Caco-2 (cell line): ENCODE data around the gene SETD5. TPM values are rescaled to one million over a fixed set of nuclear protein-coding genes. Genes with fewer than 3 reads are reported as not detected.

Experiments used
- BruUV-seq: library from RNA; stranded (reverse); fragments of 400-500 nt; replicated peaks from 2 replicates; lab custom pipeline; 2021; lab: Mats Ljungman, UMichigan
- CTCF ChIA-PET: fragments of 300-600 bp; sonication (Branson Sonifier 250); formaldehyde crosslinking; loops from one replicate; lab custom pipeline; 2022; ENCODE audit warnings: antibody characterized with exemption; lab: Charles Lee
- POLR2A ChIA-PET: fragments of 300-600 bp; sonication (Branson Sonifier 250); formaldehyde crosslinking; loops from one replicate; lab custom pipeline; 2022; ENCODE audit warnings: antibody characterized with exemption; lab: Charles Lee
- DNase-seq, 2 experiments: peaks; one replicate each; pipeline versions ENCODE4 v3.0.0 to v3.0.0-alpha.2; 2020 to 2022
- H3K27me3 ChIP-seq: replicated peaks from 2 replicates; pipeline ENCODE4 v1.6.0; 2011; ENCODE audit warnings: low read length; ENCODE audit not compliant: control insufficient read depth, insufficient read depth
- H3K36me3 ChIP-seq: 2 replicates; pipeline ENCODE4 v1.5.1; 2011; ENCODE audit warnings: low read length; ENCODE audit not compliant: control insufficient read depth, insufficient read depth
- H3K4me1 ChIP-seq: fragments of 250-450 bp; sonication (Bioruptor Pico); 2 replicates; pipeline ENCODE4 v1.5.1; 2020; ENCODE audit warnings: mild to moderate bottlenecking
- H3K4me3 ChIP-seq: 2 replicates; pipeline ENCODE4 v1.5.1; 2011; ENCODE audit warnings: low read depth, mild to moderate bottlenecking, control low read depth, low read length
- H3K9me3 ChIP-seq: fragments of 250-450 bp; sonication (Bioruptor Pico); 2 replicates; pipeline ENCODE4 v1.5.1; 2020; ENCODE audit warnings: mild to moderate bottlenecking, moderate library complexity
- H3K27ac Mint-ChIP-seq: one replicate; pipeline ENCODE4 v1.8.0; 2022; ENCODE audit warnings: mixed read lengths; ENCODE audit not compliant: unreplicated experiment
- H3K27me3 Mint-ChIP-seq: one replicate; pipeline ENCODE4 v1.8.0; 2022; ENCODE audit warnings: mixed read lengths; ENCODE audit not compliant: insufficient read depth, unreplicated experiment
- H3K36me3 Mint-ChIP-seq: one replicate; pipeline ENCODE4 v1.8.0; 2022; ENCODE audit warnings: mild to moderate bottlenecking, mixed read lengths; ENCODE audit not compliant: insufficient read depth, unreplicated experiment
- H3K4me1 Mint-ChIP-seq: one replicate; pipeline ENCODE4 v1.8.0; 2022; ENCODE audit warnings: low read depth, mixed read lengths; ENCODE audit not compliant: unreplicated experiment
- H3K4me3 Mint-ChIP-seq: one replicate; pipeline ENCODE4 v1.8.0; 2022; ENCODE audit warnings: mild to moderate bottlenecking, moderate library complexity, mixed read lengths; ENCODE audit not compliant: unreplicated experiment
- H3K9me3 Mint-ChIP-seq: one replicate; pipeline ENCODE4 v1.8.0; 2022; ENCODE audit warnings: mixed read lengths; ENCODE audit not compliant: unreplicated experiment
- intact Hi-C: fragments of 100-400 bp; cut with micrococcal nuclease; formaldehyde crosslinking; loops from one replicate; pipeline ENCODE4 v1.10.0; 2022; ENCODE audit not compliant: unreplicated experiment
- total RNA-seq: library from RNA; stranded (reverse); gene quantifications from 2 replicates; pipeline ENCODE4 v1.2.3, GENCODE V29; 2022
- TF ChIP-seq, protein P1 (sequence below), 2 experiments: fragments of 200-600 bp in 1 of 2; IDR thresholded peaks; 1 replicate in 1 of 2; 2 replicates in 1 of 2; pipeline versions ENCODE4 v1.5.1 to v1.8.0; 2011 to 2022; ENCODE audit warnings: antibody characterized with exemption in 1 of 2, control low read depth in 1 of 2, inconsistent platforms in 1 of 2, low read depth in 1 of 2, low read length in 1 of 2, mild to moderate bottlenecking in 1 of 2, moderate library complexity in 1 of 2; ENCODE audit not compliant: insufficient read depth in 1 of 2, severe bottlenecking in 1 of 2, unreplicated experiment in 1 of 2

SETD5 gene
- total RNA-seq, 1 experiment from 2014 or later: 140 TPM

DNA sequence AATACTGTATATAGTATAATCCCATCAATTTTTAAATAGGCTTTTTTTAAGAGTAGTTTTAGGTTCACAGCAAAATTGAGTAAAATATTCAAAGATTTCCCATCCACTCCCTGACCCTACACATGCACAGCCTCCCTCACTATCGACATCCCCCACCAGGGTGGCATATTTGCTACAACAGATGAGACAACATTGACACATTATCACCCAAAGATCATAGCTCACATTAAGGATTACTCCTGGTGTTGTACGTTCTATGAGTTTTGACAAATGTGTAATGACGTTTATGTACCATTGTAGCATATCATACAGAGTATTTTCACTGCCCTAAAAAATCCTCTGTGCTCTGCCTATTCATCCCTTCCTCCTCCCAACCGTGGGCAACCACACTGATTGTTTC is 116.9 kb downstream of the SETD5 start:
- no peaks in the 10 kb centered on the region for H3K4me1 ChIP-seq
- no peak overlapping the region for H3K4me3 ChIP-seq
- TF ChIP-seq, protein P1, sequence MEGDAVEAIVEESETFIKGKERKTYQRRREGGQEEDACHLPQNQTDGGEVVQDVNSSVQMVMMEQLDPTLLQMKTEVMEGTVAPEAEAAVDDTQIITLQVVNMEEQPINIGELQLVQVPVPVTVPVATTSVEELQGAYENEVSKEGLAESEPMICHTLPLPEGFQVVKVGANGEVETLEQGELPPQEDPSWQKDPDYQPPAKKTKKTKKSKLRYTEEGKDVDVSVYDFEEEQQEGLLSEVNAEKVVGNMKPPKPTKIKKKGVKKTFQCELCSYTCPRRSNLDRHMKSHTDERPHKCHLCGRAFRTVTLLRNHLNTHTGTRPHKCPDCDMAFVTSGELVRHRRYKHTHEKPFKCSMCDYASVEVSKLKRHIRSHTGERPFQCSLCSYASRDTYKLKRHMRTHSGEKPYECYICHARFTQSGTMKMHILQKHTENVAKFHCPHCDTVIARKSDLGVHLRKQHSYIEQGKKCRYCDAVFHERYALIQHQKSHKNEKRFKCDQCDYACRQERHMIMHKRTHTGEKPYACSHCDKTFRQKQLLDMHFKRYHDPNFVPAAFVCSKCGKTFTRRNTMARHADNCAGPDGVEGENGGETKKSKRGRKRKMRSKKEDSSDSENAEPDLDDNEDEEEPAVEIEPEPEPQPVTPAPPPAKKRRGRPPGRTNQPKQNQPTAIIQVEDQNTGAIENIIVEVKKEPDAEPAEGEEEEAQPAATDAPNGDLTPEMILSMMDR (IDR thresholded peaks at IDR 0.05; ENCODE audit: insufficient read depth in 1 of 2, low read depth in 1 of 2, low read length in 1 of 2, severe bottlenecking in 1 of 2, unreplicated experiment in 1 of 2): no peak
- no peaks in the 10 kb centered on the region for H3K4me1 Mint-ChIP-seq
- H3K9me3 ChIP-seq: no peaks in the 10 kb centered on the region
- no peak overlapping the region for H3K4me3 Mint-ChIP-seq
- CTCF ChIA-PET: no interaction called here
- no peaks in the 10 kb centered on the region for H3K36me3 Mint-ChIP-seq
- H3K27ac Mint-ChIP-seq: no peak overlapping the region
- POLR2A ChIA-PET: no interaction called here
- H3K9me3 Mint-ChIP-seq: no peaks in the 10 kb centered on the region
- no peak for DNase-seq
- no peaks in the 10 kb centered on the region for H3K27me3 ChIP-seq
- H3K36me3 ChIP-seq: no peaks in the 10 kb centered on the region
- no peaks in the 10 kb centered on the region for H3K27me3 Mint-ChIP-seq
- no TSS peak for BruUV-seq
- intact Hi-C loops: no loop called here

DNA sequence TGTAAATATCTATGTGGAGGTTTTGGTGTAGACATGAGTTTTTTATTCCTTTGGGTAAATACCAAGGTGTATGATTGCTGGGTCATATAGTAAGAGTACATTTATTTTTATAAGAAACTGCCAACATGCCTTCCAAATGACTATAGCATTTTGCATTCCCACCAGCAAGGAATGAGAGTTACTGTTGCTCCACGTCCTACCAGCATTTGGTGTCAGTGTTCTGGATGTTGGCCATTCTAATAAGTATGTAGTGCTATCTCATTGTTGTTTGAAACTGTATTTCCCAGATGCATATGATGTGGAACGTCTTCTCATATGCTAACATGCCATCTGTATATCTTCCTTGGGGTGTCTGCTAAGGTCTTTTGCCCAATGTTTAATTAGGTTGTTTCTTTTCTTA is 117.5 kb downstream of the SETD5 start:
- no peaks in the 10 kb centered on the region for H3K9me3 ChIP-seq
- Mint-ChIP-seq H3K4me1 (no peaks in the 10 kb centered on the region), H3K27me3 (peaks cover 4% of the 10 kb centered on the region), H3K27ac (no peak overlapping the region), H3K36me3 (no peaks in the 10 kb centered on the region), H3K4me3 (no peak overlapping the region), H3K9me3 (no peaks in the 10 kb centered on the region)
- TF ChIP-seq, protein P1 (IDR thresholded peaks at IDR 0.05; ENCODE audit: insufficient read depth in 1 of 2, low read depth in 1 of 2, low read length in 1 of 2, severe bottlenecking in 1 of 2, unreplicated experiment in 1 of 2): no peak
- no peaks in the 10 kb centered on the region for H3K4me1 ChIP-seq
- ChIA-PET CTCF (no interaction called here), POLR2A (no interaction called here)
- H3K27me3 ChIP-seq: no peaks in the 10 kb centered on the region
- H3K4me3 ChIP-seq: no peak overlapping the region
- no peaks in the 10 kb centered on the region for H3K36me3 ChIP-seq
- BruUV-seq: no TSS peak
- no peak for DNase-seq
- intact Hi-C loops: no loop called here

DNA sequence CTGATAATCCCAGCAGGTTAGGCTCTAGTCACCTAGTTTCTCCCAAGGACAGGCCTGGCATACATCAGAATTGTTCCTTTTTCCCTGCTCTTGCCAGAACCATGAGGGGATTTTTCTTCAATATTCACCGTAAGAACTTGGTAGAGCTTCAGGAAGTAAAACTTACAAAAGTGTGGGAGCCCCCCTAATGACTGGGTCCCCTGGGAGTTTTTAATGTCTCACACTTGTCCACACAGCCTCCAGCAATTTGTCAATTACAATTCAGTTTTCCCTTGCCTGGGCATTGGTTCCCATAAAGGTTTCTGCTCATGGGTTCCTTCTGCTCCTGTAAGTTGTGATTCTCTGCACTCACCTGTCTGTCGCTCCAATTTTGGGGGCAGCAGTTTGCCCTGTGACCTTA is 127.7 kb downstream of the SETD5 start:
- H3K9me3 Mint-ChIP-seq: no peaks in the 10 kb centered on the region
- no TSS peak for BruUV-seq
- CTCF ChIA-PET: no interaction called here
- Histone ChIP-seq H3K9me3 (no peaks in the 10 kb centered on the region), H3K4me1 (no peaks in the 10 kb centered on the region), H3K27me3 (no peaks in the 10 kb centered on the region), H3K36me3 (no peaks in the 10 kb centered on the region), H3K4me3 (no peak overlapping the region)
- peaks cover 24% of the 10 kb centered on the region for H3K27me3 Mint-ChIP-seq
- POLR2A ChIA-PET: no interaction called here
- no peak for DNase-seq
- no peak overlapping the region for H3K4me3 Mint-ChIP-seq
- TF ChIP-seq, protein P1 (IDR thresholded peaks at IDR 0.05; ENCODE audit: insufficient read depth in 1 of 2, low read depth in 1 of 2, low read length in 1 of 2, severe bottlenecking in 1 of 2, unreplicated experiment in 1 of 2): no peak
- H3K36me3 Mint-ChIP-seq: no peaks in the 10 kb centered on the region
- intact Hi-C loops: no loop called here
- H3K27ac Mint-ChIP-seq: no peak overlapping the region
- no peaks in the 10 kb centered on the region for H3K4me1 Mint-ChIP-seq

Other genes with a start within 250 kb of the SETD5 start
- 1.3 and 1.6 TPM in 2 replicates for gene SRGAP3, start 148.0 kb upstream of the SETD5 start, total RNA-seq
- gene THUMPD3, start 34.6 kb upstream of the SETD5 start, total RNA-seq: 56.0 and 62.2 TPM in 2 replicates
- not detected in 2 replicates for gene LHFPL4, start 156.2 kb downstream of the SETD5 start, total RNA-seq